ENCODE results near the gene XPR1. TPM values are rescaled to one million over a fixed set of nuclear protein-coding genes. Genes with fewer than 3 reads are reported as not detected.

Gene XPR1
- total RNA-seq, 4 donors from 2014 or later: 10.0 to 29.7 (median 26.2) TPM

DNA sequence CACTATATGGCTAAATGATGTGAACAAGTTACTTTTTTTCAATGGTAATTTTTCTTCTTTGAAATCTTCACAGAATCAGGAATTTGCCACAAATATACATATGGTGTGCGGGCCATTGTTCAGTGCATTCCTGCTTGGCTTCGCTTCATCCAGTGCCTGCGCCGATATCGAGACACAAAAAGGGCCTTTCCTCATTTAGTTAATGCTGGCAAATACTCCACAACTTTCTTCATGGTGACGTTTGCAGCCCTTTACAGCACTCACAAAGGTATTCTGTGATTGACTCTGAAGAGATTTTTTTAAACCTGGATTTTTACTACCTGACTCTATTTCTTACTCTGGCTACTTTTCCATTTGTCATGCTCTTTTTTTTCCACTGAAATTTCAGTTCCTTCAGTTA, 204.6 kb downstream of the XPR1 start:
- intact Hi-C loops (cut with DNase I; ENCODE audit: low total_unique reads): no loop called here
- TF ChIP-seq, protein P1, sequence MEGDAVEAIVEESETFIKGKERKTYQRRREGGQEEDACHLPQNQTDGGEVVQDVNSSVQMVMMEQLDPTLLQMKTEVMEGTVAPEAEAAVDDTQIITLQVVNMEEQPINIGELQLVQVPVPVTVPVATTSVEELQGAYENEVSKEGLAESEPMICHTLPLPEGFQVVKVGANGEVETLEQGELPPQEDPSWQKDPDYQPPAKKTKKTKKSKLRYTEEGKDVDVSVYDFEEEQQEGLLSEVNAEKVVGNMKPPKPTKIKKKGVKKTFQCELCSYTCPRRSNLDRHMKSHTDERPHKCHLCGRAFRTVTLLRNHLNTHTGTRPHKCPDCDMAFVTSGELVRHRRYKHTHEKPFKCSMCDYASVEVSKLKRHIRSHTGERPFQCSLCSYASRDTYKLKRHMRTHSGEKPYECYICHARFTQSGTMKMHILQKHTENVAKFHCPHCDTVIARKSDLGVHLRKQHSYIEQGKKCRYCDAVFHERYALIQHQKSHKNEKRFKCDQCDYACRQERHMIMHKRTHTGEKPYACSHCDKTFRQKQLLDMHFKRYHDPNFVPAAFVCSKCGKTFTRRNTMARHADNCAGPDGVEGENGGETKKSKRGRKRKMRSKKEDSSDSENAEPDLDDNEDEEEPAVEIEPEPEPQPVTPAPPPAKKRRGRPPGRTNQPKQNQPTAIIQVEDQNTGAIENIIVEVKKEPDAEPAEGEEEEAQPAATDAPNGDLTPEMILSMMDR (IDR thresholded peaks at IDR 0.05): no peak
- TF ChIP-seq POLR2A (IDR thresholded peaks at IDR 0.05): no peak

DNA sequence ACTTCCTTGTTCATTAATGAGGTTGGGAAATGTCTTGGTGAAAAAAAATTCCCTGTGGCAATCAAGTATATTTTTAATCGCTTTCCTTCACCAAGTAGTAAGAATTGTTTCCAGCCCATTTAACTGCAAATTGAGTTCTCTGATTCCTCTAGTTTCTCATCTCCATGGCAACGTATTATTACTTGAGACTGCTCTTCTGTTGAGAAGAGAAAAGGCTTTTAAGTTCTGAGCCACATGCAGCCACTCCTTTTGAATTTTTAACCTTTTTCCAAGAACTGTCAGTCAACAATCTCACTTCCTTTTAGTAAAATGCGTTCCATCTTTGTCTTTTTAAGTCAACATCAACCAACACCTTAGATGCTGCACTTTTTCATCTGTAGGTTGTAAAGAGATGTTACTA, 205.2 kb downstream of the XPR1 start:
- no peaks in the 10 kb centered on the region for H3K4me1 ChIP-seq
- H3K4me3 ChIP-seq: no peak overlapping the region
- TF ChIP-seq, protein P1 (IDR thresholded peaks at IDR 0.05): no peak
- no peak for TF ChIP-seq POLR2A (IDR thresholded peaks at IDR 0.05)
- no peak for DNase-seq
- no peaks in the 10 kb centered on the region for H3K36me3 ChIP-seq
- no peak overlapping the region for H3K27ac ChIP-seq
- H3K27me3 ChIP-seq: no peaks in the 10 kb centered on the region
- peaks cover 0 to 7% of the 10 kb centered on the region in 2 donors for H3K9me3 ChIP-seq
- intact Hi-C loops (cut with DNase I; ENCODE audit: low total_unique reads): no loop called here

More for the DNA sequence above, 204.6 kb downstream of the XPR1 start:
- no peak for DNase-seq
- H3K4me1 ChIP-seq: no peaks in the 10 kb centered on the region
- no peaks in the 10 kb centered on the region for H3K27me3 ChIP-seq
- H3K27ac ChIP-seq: no peak overlapping the region
- peaks cover 0 to 8% of the 10 kb centered on the region in 2 donors for H3K9me3 ChIP-seq
- no peaks in the 10 kb centered on the region for H3K36me3 ChIP-seq
- H3K4me3 ChIP-seq: no peak overlapping the region

DNA sequence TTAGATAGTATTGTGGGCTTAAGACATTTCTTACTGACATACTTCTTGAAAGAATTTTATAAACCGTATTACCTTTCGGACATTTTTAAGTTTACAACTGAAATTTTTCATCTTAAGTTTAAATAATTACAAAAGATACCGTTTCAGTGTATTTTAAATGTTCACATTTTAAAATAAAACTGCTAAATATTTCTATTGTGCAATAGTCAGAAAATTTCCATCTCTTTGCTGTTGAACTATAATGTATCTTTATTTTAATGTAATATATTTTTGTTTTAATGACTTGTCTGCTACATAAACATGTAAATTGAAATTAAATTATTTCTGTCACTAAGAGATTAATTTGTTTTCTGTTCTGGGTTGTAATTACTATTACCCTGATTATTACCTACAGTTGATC, 206.7 kb downstream of the XPR1 start:
- Histone ChIP-seq H3K27ac (no peak overlapping the region), H3K4me1 (no peaks in the 10 kb centered on the region), H3K4me3 (no peak overlapping the region), H3K27me3 (no peaks in the 10 kb centered on the region), H3K9me3 (no peaks in the 10 kb centered on the region), H3K36me3 (no peaks in the 10 kb centered on the region)
- intact Hi-C loops (cut with DNase I; ENCODE audit: low total_unique reads): no loop called here
- no peak for DNase-seq
- TF ChIP-seq, protein P1 (IDR thresholded peaks at IDR 0.05): no peak
- no peak for TF ChIP-seq POLR2A (IDR thresholded peaks at IDR 0.05)

DNA sequence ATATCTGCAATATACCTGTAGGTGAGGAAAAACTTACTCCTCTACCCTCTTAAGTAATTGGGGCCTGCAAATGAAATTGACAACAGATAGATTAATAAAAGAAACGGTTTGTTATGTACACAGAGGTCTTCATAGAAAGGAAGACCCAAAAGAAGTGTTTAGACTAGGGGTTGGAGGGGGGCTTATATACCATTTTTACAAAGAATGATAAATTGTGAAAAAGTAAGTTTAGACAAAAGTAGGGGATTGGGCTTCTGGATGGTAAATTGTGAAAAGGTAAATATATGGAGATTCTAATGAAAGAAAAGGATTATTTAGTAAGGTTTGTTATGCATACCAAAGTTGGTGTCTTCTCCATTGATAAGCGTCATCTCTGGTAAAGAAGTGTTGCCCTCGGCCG, 207.7 kb downstream of the XPR1 start:
- Histone ChIP-seq H3K36me3 (no peaks in the 10 kb centered on the region), H3K9me3 (no peaks in the 10 kb centered on the region), H3K4me3 (no peak overlapping the region), H3K4me1 (no peaks in the 10 kb centered on the region), H3K27me3 (no peaks in the 10 kb centered on the region), H3K27ac (no peak overlapping the region)
- intact Hi-C loops (cut with DNase I; ENCODE audit: low total_unique reads): no loop called here
- TF ChIP-seq, protein P1 (IDR thresholded peaks at IDR 0.05): no peak
- no peak for TF ChIP-seq POLR2A (IDR thresholded peaks at IDR 0.05)
- no peak for DNase-seq

DNA sequence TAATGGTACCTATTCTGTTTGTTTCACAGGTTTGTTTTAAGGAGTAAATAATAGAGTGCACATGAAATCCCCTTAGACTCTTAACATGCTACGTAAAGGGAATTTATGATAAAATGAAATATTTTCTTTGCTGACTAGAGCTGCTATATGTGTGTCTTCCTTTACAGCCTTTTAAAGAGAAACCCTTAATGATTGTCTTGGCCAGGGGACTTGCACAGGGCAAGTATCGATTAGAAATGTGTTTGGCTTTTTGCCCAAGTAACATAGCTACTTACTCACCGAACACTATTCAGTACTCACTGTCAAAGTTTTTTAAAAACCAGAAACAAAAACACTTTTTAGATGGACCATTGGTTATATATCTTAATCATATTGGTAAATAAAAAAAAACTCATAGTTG, 209.6 kb downstream of the XPR1 start:
- TF ChIP-seq POLR2A (IDR thresholded peaks at IDR 0.05): no peak
- TF ChIP-seq, protein P1 (IDR thresholded peaks at IDR 0.05): no peak
- Histone ChIP-seq H3K27ac (no peak overlapping the region), H3K27me3 (no peaks in the 10 kb centered on the region), H3K4me3 (no peak overlapping the region), H3K4me1 (no peaks in the 10 kb centered on the region), H3K36me3 (no peaks in the 10 kb centered on the region), H3K9me3 (no peaks in the 10 kb centered on the region)
- DNase-seq: no peak
- intact Hi-C loops (cut with DNase I; ENCODE audit: low total_unique reads): no loop called here

All from uterus (tissue), 4 donors.